Cardiac muscle cell (in vitro differentiated cells and primary cell): ENCODE results near the gene TSKU. TPM values are rescaled to one million over a fixed set of nuclear protein-coding genes. Genes with fewer than 3 reads are reported as not detected.

ENCODE experiments used
- DNase-seq, 2 donors: peaks; one replicate each; pipeline versions ENCODE4 v3.0.0 to v3.0.0-alpha.2; 2010 to 2017; ENCODE audit warnings: low read depth in 1 of 2, low spot score in 1 of 2
- H3K27ac ChIP-seq: fragments of 200-600 bp; sonication (generic); 2 replicates; pipeline ENCODE4 v1.5.1; 2016
- H3K27me3 ChIP-seq: fragments of 200-600 bp; sonication (generic); 2 replicates; pipeline ENCODE4 v1.6.0; 2016; ENCODE audit warnings: control low read depth
- H3K36me3 ChIP-seq: fragments of 200-600 bp; sonication (generic); 2 replicates; pipeline ENCODE4 v1.5.1; 2016; ENCODE audit warnings: control low read depth
- H3K4me1 ChIP-seq: fragments of 200-600 bp; sonication (generic); 2 replicates; pipeline ENCODE4 v1.8.1; 2017; ENCODE audit warnings: low read depth, mild to moderate bottlenecking, mixed run types
- H3K4me3 ChIP-seq: fragments of 200-600 bp; sonication (generic); 2 replicates; pipeline ENCODE4 v1.5.1; 2016; ENCODE audit warnings: mild to moderate bottlenecking
- H3K9me3 ChIP-seq: fragments of 200-600 bp; sonication (generic); 2 replicates; pipeline ENCODE4 v1.5.1; 2017; ENCODE audit warnings: low read depth, mild to moderate bottlenecking, control low read depth
- CTCF ChIP-seq: IDR thresholded peaks from 2 replicates; pipeline ENCODE4 v1.5.1; 2012; ENCODE audit warnings: low read depth, mild to moderate bottlenecking, low read length
- polyA plus RNA-seq: library from polyadenylated mRNA; unstranded; fragments of >200 nt; fragmentation: Nextera tagmentation; extraction: Ambion mirVana; gene quantifications from 2 replicates; pipeline ENCODE4 v1.2.1, GENCODE V29; 2016
- total RNA-seq: library from RNA; depleted of rRNA; stranded (reverse); fragments of >200 nt; gene quantifications from 2 replicates; pipeline ENCODE4 v1.2.3, GENCODE V29; 2016

TSKU gene
- total and polyA plus RNA-seq, 2 experiments from 2014 or later, result 33.4 to 33.6 TPM

DNA sequence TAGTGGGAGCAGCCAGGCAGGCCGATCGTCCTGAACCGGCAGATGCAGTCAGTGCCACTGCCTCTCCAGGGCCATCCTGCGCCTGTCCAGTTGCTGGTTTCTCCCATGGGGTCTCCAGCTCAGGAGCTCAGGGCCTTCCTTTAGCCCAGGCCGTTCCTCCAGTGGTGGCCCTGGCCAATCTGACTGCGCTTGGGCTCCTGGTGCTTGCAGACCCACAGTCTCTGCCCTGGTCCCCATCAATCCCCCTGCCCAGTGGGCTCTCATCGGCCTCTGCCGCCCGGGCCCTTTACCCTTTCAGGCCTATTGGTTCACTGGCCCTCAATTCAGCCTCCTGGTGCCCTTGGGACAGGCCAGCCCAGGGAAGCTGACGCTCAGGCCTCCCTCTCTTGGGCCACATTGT is 29.2 kb upstream of the TSKU start:
- H3K27me3 ChIP-seq, result no peaks in the 10 kb centered on the region
- no peaks in the 10 kb centered on the region for H3K9me3 ChIP-seq
- no peak for TF ChIP-seq CTCF
- no peak overlapping the region for H3K27ac ChIP-seq
- no peak overlapping the region for H3K4me3 ChIP-seq
- peaks cover 5% of the 10 kb centered on the region for H3K4me1 ChIP-seq
- no peak for DNase-seq
- no peaks in the 10 kb centered on the region for H3K36me3 ChIP-seq

DNA sequence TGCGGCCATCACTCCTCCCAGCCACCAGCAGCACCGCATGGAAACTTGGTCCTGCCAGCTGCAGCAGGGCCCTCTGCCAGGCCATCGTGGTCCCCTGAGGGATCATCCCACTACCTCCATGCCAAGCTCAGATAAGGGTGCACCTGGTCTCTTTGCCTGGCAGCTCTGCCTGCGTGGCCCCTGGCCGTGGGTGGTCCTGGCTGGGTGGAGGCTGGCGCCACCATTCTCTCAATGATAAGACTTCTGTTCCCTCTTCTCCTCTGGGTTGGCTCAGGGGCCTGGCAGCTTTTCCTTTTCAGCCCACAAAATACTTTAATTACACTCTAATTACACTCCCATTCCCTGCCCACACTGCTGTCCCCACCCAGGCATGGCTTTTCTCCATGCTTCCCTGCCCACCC is 26.8 kb upstream of the TSKU start:
- no peak for TF ChIP-seq CTCF
- H3K36me3 ChIP-seq, result no peaks in the 10 kb centered on the region
- no peaks in the 10 kb centered on the region for H3K9me3 ChIP-seq
- peaks cover 5% of the 10 kb centered on the region for H3K4me1 ChIP-seq
- no peak overlapping the region for H3K27ac ChIP-seq
- no peak for DNase-seq
- H3K27me3 ChIP-seq, result no peaks in the 10 kb centered on the region
- no peak overlapping the region for H3K4me3 ChIP-seq

GRCh38 chr11:76758311-76758710 is 24.8 kb upstream of the TSKU start:
- no peak for TF ChIP-seq CTCF
- no peaks in the 10 kb centered on the region for H3K27me3 ChIP-seq
- DNase-seq, result no peak

GRCh38 chr11:76759092-76759491 is 24.1 kb upstream of the TSKU start:
- H3K4me3 ChIP-seq, result no peak overlapping the region
- H3K9me3 ChIP-seq, result no peaks in the 10 kb centered on the region
- H3K4me1 ChIP-seq, result no peaks in the 10 kb centered on the region
- H3K27ac ChIP-seq, result no peak overlapping the region
- no peaks in the 10 kb centered on the region for H3K36me3 ChIP-seq
- no peak for TF ChIP-seq CTCF
- H3K27me3 ChIP-seq, result no peaks in the 10 kb centered on the region
- no peak for DNase-seq

More at GRCh38 chr11:76758311-76758710, 24.8 kb upstream of the TSKU start:
- no peaks in the 10 kb centered on the region for H3K9me3 ChIP-seq
- H3K36me3 ChIP-seq, result no peaks in the 10 kb centered on the region
- H3K4me3 ChIP-seq, result no peak overlapping the region
- no peak overlapping the region for H3K27ac ChIP-seq
- no peaks in the 10 kb centered on the region for H3K4me1 ChIP-seq

- no peaks in the 10 kb centered on the region for H3K27me3 ChIP-seq
- H3K4me3 ChIP-seq, result no peak overlapping the region
- no peaks in the 10 kb centered on the region for H3K9me3 ChIP-seq
- no peak for TF ChIP-seq CTCF
- H3K4me1 ChIP-seq, result no peaks in the 10 kb centered on the region
- no peak overlapping the region for H3K27ac ChIP-seq
- no peaks in the 10 kb centered on the region for H3K36me3 ChIP-seq
- DNase-seq, result no peak
These were observed 23.6 kb upstream of the TSKU start for GRCh38 chr11:76759517-76759916.

- H3K36me3 ChIP-seq, result no peaks in the 10 kb centered on the region
- DNase-seq, result no peak
- no peaks in the 10 kb centered on the region for H3K4me1 ChIP-seq
- no peak for TF ChIP-seq CTCF
- no peaks in the 10 kb centered on the region for H3K27me3 ChIP-seq
- no peak overlapping the region for H3K27ac ChIP-seq
- no peak overlapping the region for H3K4me3 ChIP-seq
- H3K9me3 ChIP-seq, result no peaks in the 10 kb centered on the region
These were observed 22.9 kb upstream of the TSKU start for GRCh38 chr11:76760236-76760635.
